ENCODE measurements around the gene MPC1L.

MPC1L gene

GRCh38 chrX:40632199-40632598 lies 9.0 kb downstream of the MPC1L start:
- DNase-seq (ENCODE audit: insufficient read length, low spot score) (no peak), FAIRE-seq (no peak)
- no peak for TF ChIP-seq CTCF (IDR thresholded peaks at IDR 0.05; ENCODE audit: insufficient read depth, missing control alignments)

- no peak for TF ChIP-seq CTCF (IDR thresholded peaks at IDR 0.05; ENCODE audit: insufficient read depth, missing control alignments)
- no peak for DNase-seq (ENCODE audit: insufficient read length, low spot score)
- no peak for FAIRE-seq
Measured at GRCh38 chrX:40637687-40638086, 14.5 kb downstream of the MPC1L start.

- TF ChIP-seq CTCF (IDR thresholded peaks at IDR 0.05; ENCODE audit: insufficient read depth, missing control alignments) = no peak
- DNase-seq (ENCODE audit: insufficient read length, low spot score) (no peak), FAIRE-seq (no peak)
Measured at GRCh38 chrX:40644176-40644575, 20.9 kb downstream of the MPC1L start.

GRCh38 chrX:40644821-40645358 lies 21.7 kb downstream of the MPC1L start:
- FAIRE-seq = no peak
- DNase-seq (ENCODE audit: insufficient read length, low spot score) = no peak
- TF ChIP-seq CTCF (IDR thresholded peaks at IDR 0.05; ENCODE audit: insufficient read depth, missing control alignments) = no peak

GRCh38 chrX:40646489-40647306 lies 23.5 kb downstream of the MPC1L start:
- FAIRE-seq (no peak), DNase-seq (ENCODE audit: insufficient read length, low spot score) (no peak)
- no peak for TF ChIP-seq CTCF (IDR thresholded peaks at IDR 0.05; ENCODE audit: insufficient read depth, missing control alignments)

GRCh38 chrX:40647307-40648197 lies 24.3 kb downstream of the MPC1L start, which contains the start of gene CXorf38:
CXorf38 (minus strand) TSS chrX:40647561; CDS start chrX:40647520, 41 bp downstream.
- no peak for FAIRE-seq
- no peak for TF ChIP-seq CTCF (IDR thresholded peaks at IDR 0.05; ENCODE audit: insufficient read depth, missing control alignments)
- DNase-seq (ENCODE audit: insufficient read length, low spot score) = peak; percentile 27

Measured in D721Med (cell line).